ENCODE data around the gene UBAC1. TPM values are rescaled to one million over a fixed set of nuclear protein-coding genes. Genes with fewer than 3 reads are reported as not detected.
A peak's percentile ranks its signal among the peaks of the same experiment; 100 is the strongest.

UBAC1 gene
- total RNA-seq, 1 experiment from 2014 or later, result 55.4 TPM

- Mint-ChIP-seq H3K36me3 (ENCODE audit: insufficient read depth, unreplicated experiment) (no peaks in the 10 kb centered on the region), H3K4me1 (ENCODE audit: low read depth, unreplicated experiment) (no peaks in the 10 kb centered on the region), H3K9me3 (ENCODE audit: unreplicated experiment) (no peaks in the 10 kb centered on the region), H3K4me3 (ENCODE audit: unreplicated experiment) (no peak overlapping the region), H3K27ac (ENCODE audit: unreplicated experiment) (no peak overlapping the region), H3K27me3 (ENCODE audit: insufficient read depth, unreplicated experiment) (no peaks in the 10 kb centered on the region)
- intact Hi-C loops (cut with micrococcal nuclease; ENCODE audit: unreplicated experiment), result no loop called here
- no peaks in the 10 kb centered on the region for H3K27me3 ChIP-seq (replicated peaks; ENCODE audit: control insufficient read depth, insufficient read depth, low read length)
- H3K36me3 ChIP-seq (ENCODE audit: control insufficient read depth, insufficient read depth, low read length), result no peaks in the 10 kb centered on the region
- no TSS peak for BruUV-seq (replicated peaks)
- CTCF ChIA-PET, result no interaction called here
- no peak for TF ChIP-seq CTCF (IDR thresholded peaks at IDR 0.05; ENCODE audit: insufficient read depth in 1 of 2, low read depth in 1 of 2, low read length in 1 of 2, severe bottlenecking in 1 of 2, unreplicated experiment in 1 of 2)
- DNase-seq, result peak; percentile 31 to 66
- POLR2A ChIA-PET, result no interaction called here
- H3K9me3 ChIP-seq, result no peaks in the 10 kb centered on the region
- H3K4me1 ChIP-seq, result peaks cover 16% of the 10 kb centered on the region
- no peak overlapping the region for H3K4me3 ChIP-seq (ENCODE audit: low read depth, low read length)
Measured at GRCh38 chr9:135990468-135991429, 29.6 kb upstream of the UBAC1 start.

GRCh38 chr9:135989722-135990467 is 28.7 kb upstream of the UBAC1 start:
- no peaks in the 10 kb centered on the region for H3K9me3 Mint-ChIP-seq (ENCODE audit: unreplicated experiment)
- intact Hi-C loops (cut with micrococcal nuclease; ENCODE audit: unreplicated experiment), result no loop called here
- no peaks in the 10 kb centered on the region for H3K27me3 Mint-ChIP-seq (ENCODE audit: insufficient read depth, unreplicated experiment)
- no peaks in the 10 kb centered on the region for H3K36me3 Mint-ChIP-seq (ENCODE audit: insufficient read depth, unreplicated experiment)
- Histone ChIP-seq H3K4me3 (ENCODE audit: low read depth, low read length) (no peak overlapping the region), H3K9me3 (no peaks in the 10 kb centered on the region), H3K36me3 (ENCODE audit: control insufficient read depth, insufficient read depth, low read length) (no peaks in the 10 kb centered on the region), H3K27me3 (replicated peaks; ENCODE audit: control insufficient read depth, insufficient read depth, low read length) (no peaks in the 10 kb centered on the region), H3K4me1 (peaks cover 16% of the 10 kb centered on the region)
- H3K4me3 Mint-ChIP-seq (ENCODE audit: unreplicated experiment), result no peak overlapping the region
- H3K4me1 Mint-ChIP-seq (ENCODE audit: low read depth, unreplicated experiment), result no peaks in the 10 kb centered on the region
- no peak for TF ChIP-seq CTCF (IDR thresholded peaks at IDR 0.05; ENCODE audit: insufficient read depth in 1 of 2, low read depth in 1 of 2, low read length in 1 of 2, severe bottlenecking in 1 of 2, unreplicated experiment in 1 of 2)
- DNase-seq, result no peak
- no TSS peak for BruUV-seq (replicated peaks)
- ChIA-PET CTCF (no interaction called here), POLR2A (no interaction called here)
- H3K27ac Mint-ChIP-seq (ENCODE audit: unreplicated experiment), result no peak overlapping the region

GRCh38 chr9:135989157-135989556 is 28.0 kb upstream of the UBAC1 start:
- no peak for DNase-seq
- no peaks in the 10 kb centered on the region for H3K27me3 Mint-ChIP-seq (ENCODE audit: insufficient read depth, unreplicated experiment)
- Histone ChIP-seq H3K9me3 (no peaks in the 10 kb centered on the region), H3K4me1 (peaks cover 15% of the 10 kb centered on the region), H3K27me3 (replicated peaks; ENCODE audit: control insufficient read depth, insufficient read depth, low read length) (no peaks in the 10 kb centered on the region), H3K36me3 (ENCODE audit: control insufficient read depth, insufficient read depth, low read length) (no peaks in the 10 kb centered on the region), H3K4me3 (ENCODE audit: low read depth, low read length) (no peak overlapping the region)
- ChIA-PET CTCF (no interaction called here), POLR2A (no interaction called here)
- no TSS peak for BruUV-seq (replicated peaks)
- TF ChIP-seq CTCF (IDR thresholded peaks at IDR 0.05; ENCODE audit: insufficient read depth in 1 of 2, low read depth in 1 of 2, low read length in 1 of 2, severe bottlenecking in 1 of 2, unreplicated experiment in 1 of 2), result no peak
- H3K36me3 Mint-ChIP-seq (ENCODE audit: insufficient read depth, unreplicated experiment), result no peaks in the 10 kb centered on the region
- H3K4me3 Mint-ChIP-seq (ENCODE audit: unreplicated experiment), result no peak overlapping the region
- no peak overlapping the region for H3K27ac Mint-ChIP-seq (ENCODE audit: unreplicated experiment)
- no peaks in the 10 kb centered on the region for H3K9me3 Mint-ChIP-seq (ENCODE audit: unreplicated experiment)
- intact Hi-C loops (cut with micrococcal nuclease; ENCODE audit: unreplicated experiment), result no loop called here
- H3K4me1 Mint-ChIP-seq (ENCODE audit: low read depth, unreplicated experiment), result no peaks in the 10 kb centered on the region

All from Caco-2 (cell line).